ENCODE data around the gene GCK.

GRCh38 chr7:44219371-44220045 lies 30.3 kb upstream of the GCK start:
- no peak for TF ChIP-seq CTCF (IDR thresholded peaks at IDR 0.05; ENCODE audit: low read depth, low read length, poor library complexity, severe bottlenecking)
- no peak for TF ChIP-seq EZH2phosphoT487 (IDR thresholded peaks at IDR 0.05; ENCODE audit: borderline replicate concordance, low read length)
